Epithelial cell of esophagus (primary cell): Measurements from ENCODE around the gene FAM124A.

Experiments used
- DNase-seq: peaks from one replicate; pipeline ENCODE4 v3.0.0; 2010; ENCODE audit warnings: low read depth
- H3K4me3 ChIP-seq: 2 replicates; pipeline ENCODE4 v1.5.1; 2011; ENCODE audit warnings: mild to moderate bottlenecking, low read length, control low read depth
- CTCF ChIP-seq: IDR thresholded peaks from 2 replicates; pipeline ENCODE4 v1.5.1; 2011; ENCODE audit warnings: low read depth, mild to moderate bottlenecking, low read length, control low read depth, inconsistent platforms; ENCODE audit not compliant: insufficient read depth; ENCODE audit errors: missing control alignments

FAM124A gene

GRCh38 chr13:51303063-51303552 is 80.9 kb downstream of the FAM124A start:
- DNase-seq = no peak
- TF ChIP-seq CTCF = no peak
- no peak overlapping the region for H3K4me3 ChIP-seq

- H3K4me3 ChIP-seq = no peak overlapping the region
- no peak for TF ChIP-seq CTCF
- DNase-seq = no peak
Measured at GRCh38 chr13:51303882-51304281, 81.7 kb downstream of the FAM124A start.

GRCh38 chr13:51305271-51305967 is 83.2 kb downstream of the FAM124A start:
- DNase-seq = peak; percentile 18
- no peak for TF ChIP-seq CTCF
- no peak overlapping the region for H3K4me3 ChIP-seq

- no peak for TF ChIP-seq CTCF
- H3K4me3 ChIP-seq = no peak overlapping the region
- no peak for DNase-seq
Measured at GRCh38 chr13:51308781-51309180, 86.6 kb downstream of the FAM124A start.

GRCh38 chr13:51311231-51311630 is 89.0 kb downstream of the FAM124A start:
- DNase-seq = no peak
- TF ChIP-seq CTCF = no peak
- no peak overlapping the region for H3K4me3 ChIP-seq

- no peak for TF ChIP-seq CTCF
- no peak overlapping the region for H3K4me3 ChIP-seq
- no peak for DNase-seq
Measured at GRCh38 chr13:51311957-51312520, 89.8 kb downstream of the FAM124A start.

- no peak overlapping the region for H3K4me3 ChIP-seq
- TF ChIP-seq CTCF = no peak
- no peak for DNase-seq
Measured at GRCh38 chr13:51313619-51314018, 91.4 kb downstream of the FAM124A start.
